Left lung (tissue), 10 donors: ENCODE results near the gene PREPL. TPM values are rescaled to one million over a fixed set of nuclear protein-coding genes. Genes with fewer than 3 reads are reported as not detected.

Experiments
- ATAC-seq: fragments of 200-7000 bp; cut with Tn5 transposase; one replicate; pipeline ENCODE4 v1.9.1; 2020; ENCODE audit warnings: moderate library complexity
- DNase-seq, 4 donors: peaks; one replicate each; pipeline ENCODE4 v3.0.0-alpha.2; 2013 to 2020
- H3K27ac ChIP-seq, 2 donors: fragments of 200-600 bp; sonication (generic) in 1 of 2; one replicate each; pipeline versions ENCODE4 v1.5.0 to v1.8.0; 2020 to 2021
- H3K27me3 ChIP-seq, 2 donors: fragments of 200-600 bp; sonication (generic) in 1 of 2; one replicate each; pipeline versions ENCODE4 v1.5.0 to v1.8.0; 2020 to 2021
- H3K36me3 ChIP-seq, 2 donors: fragments of 200-600 bp; sonication (generic) in 1 of 2; one replicate each; pipeline versions ENCODE4 v1.5.0 to v1.8.0; 2020 to 2021
- H3K4me1 ChIP-seq, 2 donors: fragments of 200-600 bp; one replicate each; pipeline ENCODE4 v1.8.0; 2021
- H3K4me3 ChIP-seq, 2 donors: fragments of 200-600 bp; sonication (generic) in 1 of 2; one replicate each; pipeline versions ENCODE4 v1.5.0 to v1.8.0; 2020 to 2021; ENCODE audit warnings: mild to moderate bottlenecking in 1 of 2
- H3K9me3 ChIP-seq, 2 donors: fragments of 200-600 bp; sonication (generic) in 1 of 2; one replicate each; pipeline versions ENCODE4 v1.5.0 to v1.8.0; 2020 to 2021
- CTCF ChIP-seq, 2 donors: fragments of 200-600 bp; sonication (generic) in 1 of 2; IDR thresholded peaks; one replicate each; pipeline versions ENCODE4 v1.5.0 to v1.8.0; 2021; ENCODE audit warnings: antibody characterized with exemption in 2 of 2
- intact Hi-C, 2 donors: fragments of 100-400 bp; cut with DNase I; formaldehyde crosslinking; loops; one replicate each; pipeline versions ENCODE4 v1.11.2 to v1.14.2; 2022
- polyA plus RNA-seq, 6 donors: library from polyadenylated mRNA; unstranded; fragments of 120-200 nt; gene quantifications; one replicate each; pipeline ENCODE4 v1.2.1, GENCODE V29; 2013; ENCODE audit not compliant: insufficient read length in 6 of 6
- total RNA-seq, 2 donors: library from RNA; stranded (reverse); fragmentation: NEBNext Ultra II Directional; extraction: Animal tissue kit (Norgen Biotek cat#: 25700); gene quantifications; one replicate each; pipeline ENCODE4 v1.2.1, GENCODE V29; 2021
- donor health status: DM: no; HTN: yes; CAD: no.
- donor health status: DM: no; HTN: no; CAD: no.

Gene PREPL
- total and polyA plus RNA-seq, 8 donors: 46.0 to 116 (median 90.5) TPM

- intact Hi-C loops: no loop called here
- H3K9me3 ChIP-seq: no peaks in the 10 kb centered on the region
- no peak overlapping the region for H3K4me3 ChIP-seq
- no peaks in the 10 kb centered on the region for H3K36me3 ChIP-seq
- H3K4me1 ChIP-seq: no peaks in the 10 kb centered on the region
- ATAC-seq: no peak
- DNase-seq: no peak
- no peak overlapping the region for H3K27ac ChIP-seq
- H3K27me3 ChIP-seq: no peaks in the 10 kb centered on the region
- no peak for TF ChIP-seq CTCF (IDR thresholded peaks at IDR 0.05)
Measured at GRCh38 chr2:44267796-44268648, 93.3 kb downstream of the PREPL start.

Other genes with a start within 250 kb of the PREPL start
- 10 to 100 TPM; 37.5 to 38.4 TPM for gene PPM1B, start 192.6 kb downstream of the PREPL start, total RNA-seq
- 10 to 100 TPM; 52.7 to 66.2 (median 60.1) TPM for gene PPM1B, start 192.6 kb downstream of the PREPL start, polyA plus RNA-seq
- not detected for gene SLC3A1, start 86.0 kb downstream of the PREPL start, total RNA-seq
- 1 to 10 TPM in 4 of 6 donors, under 1 TPM in 2; 0.58 to 2.1 (median 1.1) TPM for gene SLC3A1, start 86.0 kb downstream of the PREPL start, polyA plus RNA-seq
- gene CAMKMT, start 453 bp upstream of the PREPL start, total RNA-seq: 10 to 100 TPM in 1 of 2 donors, 1 to 10 TPM in 1; 8.3 to 17.5 TPM
- gene CAMKMT, start 453 bp upstream of the PREPL start, polyA plus RNA-seq: 10 to 100 TPM in 5 of 6 donors, 1 to 10 TPM in 1; 9.9 to 15.8 (median 11.5) TPM